ENCODE results near the gene TNS2.
A peak's percentile ranks its signal among the peaks of the same experiment; 100 is the strongest.

DNA sequence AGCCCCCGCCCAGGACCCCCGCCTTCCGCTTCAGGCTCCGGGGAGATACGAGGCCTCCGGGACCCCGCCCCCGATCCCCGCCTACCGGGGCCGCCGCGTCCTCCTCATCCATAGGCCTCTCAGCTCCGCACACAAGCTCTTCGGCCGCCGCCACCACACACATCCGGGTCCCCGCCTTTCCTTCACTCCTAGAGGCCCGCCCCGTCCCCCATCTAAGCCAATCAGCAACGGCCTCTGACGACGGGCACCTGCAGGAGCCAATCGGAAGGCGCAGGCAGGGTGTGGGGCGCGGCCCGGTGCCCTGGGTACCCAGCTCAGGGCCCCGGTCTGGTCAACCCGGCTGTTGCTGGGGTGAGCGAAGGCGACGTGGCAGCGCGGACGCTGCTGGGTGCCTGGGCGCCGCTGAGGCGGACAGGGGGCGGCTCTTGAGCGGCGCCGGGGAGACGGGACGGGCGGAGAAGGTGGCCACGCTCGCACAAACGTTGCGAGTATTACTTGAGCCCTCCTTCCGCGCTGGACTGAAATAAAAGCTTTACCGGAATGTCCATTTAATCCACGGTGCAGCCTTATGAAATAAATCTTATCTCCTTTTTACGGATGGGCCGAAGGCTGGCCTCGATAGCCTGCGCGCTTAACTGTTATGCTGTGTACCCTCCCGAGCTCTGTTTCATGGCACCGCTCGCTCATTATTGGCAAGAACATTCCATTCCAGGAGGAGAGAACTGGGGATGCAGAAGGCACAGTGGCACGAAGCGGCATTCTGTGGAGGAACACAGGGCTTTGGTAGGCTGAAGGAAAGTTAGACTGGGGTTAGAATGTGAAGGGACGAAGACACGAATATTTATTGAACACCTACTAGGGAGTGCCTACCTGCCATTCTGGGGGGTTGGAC lies 29.6 kb downstream of the TNS2 start, which contains the start of gene SPRYD3:
- TF ChIP-seq, protein P1, sequence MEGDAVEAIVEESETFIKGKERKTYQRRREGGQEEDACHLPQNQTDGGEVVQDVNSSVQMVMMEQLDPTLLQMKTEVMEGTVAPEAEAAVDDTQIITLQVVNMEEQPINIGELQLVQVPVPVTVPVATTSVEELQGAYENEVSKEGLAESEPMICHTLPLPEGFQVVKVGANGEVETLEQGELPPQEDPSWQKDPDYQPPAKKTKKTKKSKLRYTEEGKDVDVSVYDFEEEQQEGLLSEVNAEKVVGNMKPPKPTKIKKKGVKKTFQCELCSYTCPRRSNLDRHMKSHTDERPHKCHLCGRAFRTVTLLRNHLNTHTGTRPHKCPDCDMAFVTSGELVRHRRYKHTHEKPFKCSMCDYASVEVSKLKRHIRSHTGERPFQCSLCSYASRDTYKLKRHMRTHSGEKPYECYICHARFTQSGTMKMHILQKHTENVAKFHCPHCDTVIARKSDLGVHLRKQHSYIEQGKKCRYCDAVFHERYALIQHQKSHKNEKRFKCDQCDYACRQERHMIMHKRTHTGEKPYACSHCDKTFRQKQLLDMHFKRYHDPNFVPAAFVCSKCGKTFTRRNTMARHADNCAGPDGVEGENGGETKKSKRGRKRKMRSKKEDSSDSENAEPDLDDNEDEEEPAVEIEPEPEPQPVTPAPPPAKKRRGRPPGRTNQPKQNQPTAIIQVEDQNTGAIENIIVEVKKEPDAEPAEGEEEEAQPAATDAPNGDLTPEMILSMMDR (IDR thresholded peaks at IDR 0.05 in 4 of 5, conservative IDR thresholded peaks at IDR 0.05 in 1 of 5) = no peak
- TF ChIP-seq POLR2A (IDR thresholded peaks at IDR 0.05) = peak; percentile 74 to 78

Data from gastrocnemius medialis (tissue), 4 donors.